RPMI7951 (cell line): ENCODE results near the gene CBFB. TPM values are rescaled to one million over a fixed set of nuclear protein-coding genes. Genes with fewer than 3 reads are reported as not detected.
"Not testable (repeated sequence)": the region's sequence is repeated elsewhere in the genome, so short reads cannot be mapped to it uniquely, and the experiment has no call there.

Experiments used
- DNase-seq: peaks from one replicate; pipeline ENCODE4 v3.0.0-alpha.2; 2012; ENCODE audit warnings: low read depth
- total RNA-seq: library from RNA; depleted of rRNA; stranded (reverse); fragments of >200 nt; shearing (Covaris generic); gene quantifications from 2 replicates; pipeline ENCODE4 v1.2.3, GENCODE V29; 2014

The CBFB gene
- total RNA-seq, 1 experiment from 2014 or later: 98.3 TPM

- no peak for DNase-seq
Observed at GRCh38 chr16:67093098-67093726, 64.3 kb downstream of the CBFB start.

GRCh38 chr16:67098599-67098998, 69.7 kb downstream of the CBFB start:
- DNase-seq: no peak

GRCh38 chr16:67100569-67101310, 71.8 kb downstream of the CBFB start:
- peak; percentile 23 for DNase-seq

- DNase-seq: peak; percentile 44
Observed at GRCh38 chr16:67101311-67102082, 72.5 kb downstream of the CBFB start.

GRCh38 chr16:67104061-67104460, 75.1 kb downstream of the CBFB start:
- DNase-seq: peak; percentile 57

- DNase-seq: no peak
Observed at GRCh38 chr16:67104845-67105244, 75.9 kb downstream of the CBFB start.

- DNase-seq: no peak
Observed at GRCh38 chr16:67105246-67105645, 76.3 kb downstream of the CBFB start.

GRCh38 chr16:67105881-67106280, 76.9 kb downstream of the CBFB start:
- DNase-seq: no peak

GRCh38 chr16:67108489-67108888, 79.5 kb downstream of the CBFB start:
- DNase-seq: no peak

GRCh38 chr16:67108931-67109406, 80.0 kb downstream of the CBFB start:
- no peak for DNase-seq

- DNase-seq: peak; percentile 85
Observed at GRCh38 chr16:67109407-67110135, 80.6 kb downstream of the CBFB start, which contains the start of gene PHAF1. Gene PHAF1, plus strand, starts transcription at chr16:67109941. Its CDS starts 235 bp downstream, at chr16:67110176.

GRCh38 chr16:67111951-67112444, 83.0 kb downstream of the CBFB start:
- no peak for DNase-seq

GRCh38 chr16:67112591-67113399, 83.8 kb downstream of the CBFB start:
- DNase-seq: no peak

- DNase-seq: peak; percentile 41
Observed at GRCh38 chr16:67114793-67115192, 85.8 kb downstream of the CBFB start.

- peak; percentile 92 for DNase-seq
Observed at GRCh38 chr16:67115639-67116038, 86.7 kb downstream of the CBFB start.

- DNase-seq: no peak
Observed at GRCh38 chr16:67116388-67117311, 87.7 kb downstream of the CBFB start.

- no peak for DNase-seq
Observed at GRCh38 chr16:67117716-67118115, 88.8 kb downstream of the CBFB start.

- no peak for DNase-seq
Observed at GRCh38 chr16:67120025-67120424, 91.1 kb downstream of the CBFB start.

GRCh38 chr16:67122799-67123198, 93.8 kb downstream of the CBFB start:
- not testable (repeated sequence) for DNase-seq

- DNase-seq: no peak
Observed at GRCh38 chr16:67128417-67128816, 99.5 kb downstream of the CBFB start.
